Upper lobe of right lung (tissue), 1 donor: ENCODE measurements around the gene CMIP. TPM values are rescaled to one million over a fixed set of nuclear protein-coding genes. Genes with fewer than 3 reads are reported as not detected.

Source experiments
- ATAC-seq: fragments of 200-7000 bp; cut with Tn5 transposase; one replicate; pipeline ENCODE4 v1.9.1; 2020; ENCODE audit warnings: mild to moderate bottlenecking, moderate library complexity
- DNase-seq: peaks from one replicate; pipeline ENCODE4 v3.0.0-alpha.2; 2020
- H3K27ac ChIP-seq: fragments of 200-600 bp; one replicate; pipeline ENCODE4 v1.8.0; 2022
- H3K27me3 ChIP-seq: fragments of 200-600 bp; one replicate; pipeline ENCODE4 v1.8.0; 2022; ENCODE audit warnings: mild to moderate bottlenecking
- H3K36me3 ChIP-seq: fragments of 200-600 bp; one replicate; pipeline ENCODE4 v1.8.0; 2022
- H3K4me1 ChIP-seq: fragments of 200-600 bp; one replicate; pipeline ENCODE4 v1.8.0; 2022
- H3K4me3 ChIP-seq: fragments of 200-600 bp; one replicate; pipeline ENCODE4 v1.8.0; 2022; ENCODE audit warnings: mild to moderate bottlenecking
- H3K9me3 ChIP-seq: fragments of 200-600 bp; one replicate; pipeline ENCODE4 v1.8.0; 2022
- CTCF ChIP-seq: fragments of 200-600 bp; IDR thresholded peaks from one replicate; pipeline ENCODE4 v1.8.0; 2022; ENCODE audit warnings: antibody characterized with exemption
- intact Hi-C: fragments of 100-400 bp; cut with DNase I; formaldehyde crosslinking; loops from one replicate; pipeline ENCODE4 v1.11.0; 2022
- total RNA-seq: library from RNA; stranded (reverse); fragmentation: NEBNext Ultra II Directional; extraction: Animal tissue kit (Norgen Biotek cat#: 25700); gene quantifications from one replicate; pipeline ENCODE4 v1.2.1, GENCODE V29; 2021
- donor health status: DM: no; HTN: yes; CAD: no; lungs with severe emphysema.

CMIP gene
- total RNA-seq, 1 donor from 2014 or later: 73.8 TPM

GRCh38 chr16:81621496-81621895, 176.9 kb downstream of the CMIP start:
- no peaks in the 10 kb centered on the region for H3K27me3 ChIP-seq
- no peak for DNase-seq
- intact Hi-C loops: no loop called here
- H3K4me3 ChIP-seq: no peak overlapping the region
- H3K27ac ChIP-seq: no peak overlapping the region
- ATAC-seq: no peak
- peaks cover 28% of the 10 kb centered on the region for H3K4me1 ChIP-seq
- no peaks in the 10 kb centered on the region for H3K9me3 ChIP-seq
- peaks cover 29% of the 10 kb centered on the region for H3K36me3 ChIP-seq
- no peak for TF ChIP-seq CTCF

- no peak for DNase-seq
- intact Hi-C loops: no loop called here
- ATAC-seq: peak; percentile 41
Measured at GRCh38 chr16:81623365-81624102, 178.9 kb downstream of the CMIP start.

GRCh38 chr16:81624403-81624759, 179.8 kb downstream of the CMIP start:
- no peak for TF ChIP-seq CTCF
- Histone ChIP-seq H3K27me3 (no peaks in the 10 kb centered on the region), H3K27ac (no peak overlapping the region), H3K9me3 (no peaks in the 10 kb centered on the region), H3K4me3 (no peak overlapping the region), H3K36me3 (peaks cover 19% of the 10 kb centered on the region), H3K4me1 (peaks cover 14% of the 10 kb centered on the region)
- ATAC-seq (no peak), DNase-seq (no peak)
- intact Hi-C loops: no loop called here

More at GRCh38 chr16:81623365-81624102, 178.9 kb downstream of the CMIP start:
- Histone ChIP-seq H3K27me3 (no peaks in the 10 kb centered on the region), H3K4me1 (peaks cover 14% of the 10 kb centered on the region), H3K9me3 (no peaks in the 10 kb centered on the region), H3K4me3 (no peak overlapping the region), H3K27ac (no peak overlapping the region), H3K36me3 (peaks cover 19% of the 10 kb centered on the region)
- peak; percentile 60 for TF ChIP-seq CTCF

- H3K4me1 ChIP-seq: peaks cover 14% of the 10 kb centered on the region
- no peak overlapping the region for H3K4me3 ChIP-seq
- ATAC-seq (peak; percentile 4), DNase-seq (no peak)
- H3K9me3 ChIP-seq: no peaks in the 10 kb centered on the region
- intact Hi-C loops: no loop called here
- peaks cover 19% of the 10 kb centered on the region for H3K36me3 ChIP-seq
- H3K27ac ChIP-seq: peak overlapping the region; percentile 45
- H3K27me3 ChIP-seq: no peaks in the 10 kb centered on the region
- TF ChIP-seq CTCF: no peak
Measured at GRCh38 chr16:81624760-81625543, 180.3 kb downstream of the CMIP start.

- DNase-seq: no peak
- ATAC-seq: peak; percentile 77
Measured at GRCh38 chr16:81625544-81626153, 181.0 kb downstream of the CMIP start.

More at GRCh38 chr16:81625544-81626153, 181.0 kb downstream of the CMIP start:
- Histone ChIP-seq H3K27me3 (no peaks in the 10 kb centered on the region), H3K9me3 (no peaks in the 10 kb centered on the region), H3K27ac (peak overlapping the region; percentile 45), H3K4me3 (no peak overlapping the region), H3K4me1 (peaks cover 14% of the 10 kb centered on the region), H3K36me3 (peaks cover 19% of the 10 kb centered on the region)
- no peak for TF ChIP-seq CTCF
- intact Hi-C loops: no loop called here
